Adrenal gland (tissue), 12 donors: ENCODE results near the gene CCDC187. TPM values are rescaled to one million over a fixed set of nuclear protein-coding genes. Genes with fewer than 3 reads are reported as not detected.

Experiments
- DNase-seq, 7 donors: peaks; one replicate each; pipeline ENCODE4 v3.0.0-alpha.2; 2019 to 2020
- H3K27ac ChIP-seq, 5 donors: fragments of 200-600 bp; sonication (generic) in 4 of 5; 1 replicate in 3 of 5; 2 replicates in 2 of 5; pipeline versions ENCODE4 v1.5.1 to v1.8.0; 2016 to 2020; ENCODE audit warnings: mild to moderate bottlenecking in 1 of 5
- H3K27me3 ChIP-seq: fragments of 200-600 bp; 2 replicates; pipeline ENCODE4 v1.8.0; 2021
- H3K36me3 ChIP-seq, 2 donors: fragments of 200-600 bp; replicated peaks in 1 of 2; 1 replicate in 1 of 2; 2 replicates in 1 of 2; pipeline versions ENCODE4 v1.5.1 to v1.8.0; 2018 to 2022
- H3K4me1 ChIP-seq, 2 donors: fragments of 200-600 bp; replicated peaks in 1 of 2; 1 replicate in 1 of 2; 2 replicates in 1 of 2; pipeline versions ENCODE4 v1.5.1 to v1.8.0; 2018 to 2021
- H3K4me3 ChIP-seq, 4 donors: fragments of 200-600 bp; sonication (generic) in 3 of 4; one replicate each; pipeline ENCODE4 v1.5.1; 2016 to 2018
- H3K9me3 ChIP-seq, 3 donors: fragments of 200-600 bp; sonication (generic) in 1 of 3; replicated peaks in 1 of 3; 1 replicate in 2 of 3; 2 replicates in 1 of 3; pipeline versions ENCODE4 v1.5.1 to v1.8.0; 2016 to 2021
- POLR2A ChIP-seq, 2 donors: fragments of 450-650 bp; IDR thresholded peaks; one replicate each; pipeline ENCODE4 v1.6.1; 2017; ENCODE audit warnings: antibody characterized with exemption in 2 of 2, mild to moderate bottlenecking in 2 of 2, moderate library complexity in 1 of 2
- WGBS, 4 donors: extraction: QIAGEN DNeasy Blood & Tissue Kit in 2 of 4; methylation state at CpG; one replicate each; pipeline versions ENCODE4 v1.1.5 to v1.1.7; 2013 to 2017; 5-methylcytosine and 5-hydroxymethylcytosine counted together
- intact Hi-C, 2 donors: fragments of 100-400 bp; cut with DNase I; formaldehyde crosslinking; loops; one replicate each; pipeline versions ENCODE4 v1.14.1 to v1.15.0; 2022 to 2023
- polyA plus RNA-seq, 3 donors: library from polyadenylated mRNA; stranded (reverse); fragments of 200-250 nt in 2 of 3; fragments of 350-450 nt in 1 of 3; fragmentation: Illumina TruSeq in 1 of 3; extraction: RNeasy Lipid Tissue Mini Kit (QIAGEN cat#74804) in 1 of 3; gene quantifications; one replicate each; pipeline ENCODE4 v1.2.3, GENCODE V29; 2013 to 2014
- total RNA-seq, 9 donors: library from RNA; depleted of rRNA in 4 of 9; stranded (reverse); fragments of >200 nt in 4 of 9; fragments of 120-200 nt in 1 of 9; fragmentation: NEBNext Ultra II Directional in 1 of 9; extraction: Animal tissue kit (Norgen Biotek cat#: 25700) in 1 of 9; gene quantifications; one replicate each; pipeline versions ENCODE4 v1.1.0 to v1.2.4, GENCODE V29; 2013 to 2023
- TF ChIP-seq, protein P1 (sequence below), 6 experiments: fragments of 450-650 bp in 4 of 6; fragments of 200-600 bp in 2 of 6; sonication (generic) in 1 of 6; IDR thresholded peaks; 1 replicate in 5 of 6; 2 replicates in 1 of 6; pipeline versions ENCODE4 v1.5.1 to v1.8.0; 2016 to 2021; ENCODE audit warnings: antibody characterized with exemption in 6 of 6, mild to moderate bottlenecking in 2 of 6, moderate library complexity in 1 of 6
- donor health status: healthy with polysubstance abuse.
- donor health status: Bipolar disorder and iron deficiency.
- donor health status: DM: yes; HTN: yes; CAD: no.
- donor health status: DM: no; HTN: no; CAD: no.
- donor health status: DM: no; HTN: no; CAD: no.
- donor health status: DM: yes; HTN: yes; CAD: no.

The CCDC187 gene
- total and polyA plus RNA-seq, 12 donors, result under 0.01 to 0.44 (median 0.08) TPM; not detected in 1

DNA sequence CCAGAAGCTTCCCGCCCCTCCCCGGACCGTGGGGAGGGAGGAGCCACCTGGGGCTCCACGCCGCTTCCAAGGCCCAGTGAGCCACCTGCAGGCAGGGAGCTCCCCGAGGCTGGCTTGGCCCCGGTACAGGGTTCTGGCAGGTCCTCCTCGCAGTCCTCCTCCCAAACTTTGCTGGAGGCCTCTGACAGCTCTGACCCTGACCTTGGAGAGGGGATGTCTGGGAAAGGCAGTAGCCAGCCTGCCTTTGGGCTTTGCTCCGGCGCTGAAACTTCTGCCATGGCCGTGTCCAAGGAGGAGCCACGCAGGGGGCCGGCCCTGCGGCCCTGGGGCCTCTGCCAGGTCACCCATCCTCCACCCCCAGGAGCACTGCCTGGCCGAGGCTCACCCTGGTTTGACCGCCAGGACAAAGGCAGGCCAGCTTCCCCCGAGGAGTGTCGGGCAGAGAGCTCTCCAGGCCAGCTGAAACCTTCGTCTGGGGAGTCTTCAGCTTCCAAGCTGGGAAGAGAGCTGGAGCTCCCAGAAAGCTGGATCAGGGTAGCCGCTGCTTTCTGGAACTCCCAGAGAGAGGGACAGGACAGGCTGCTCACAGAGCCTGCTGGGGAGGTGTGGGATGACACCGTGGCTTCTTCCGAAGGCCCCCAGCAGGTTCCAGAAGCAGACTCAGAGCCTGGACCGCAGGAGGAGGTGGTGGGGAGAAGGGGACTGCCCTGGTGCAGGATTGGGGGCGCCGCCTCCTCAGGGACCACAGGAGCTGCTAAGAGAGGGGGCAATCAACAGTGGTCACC, 49.3 kb downstream of the CCDC187 start:
- Histone ChIP-seq H3K4me3 (no peak overlapping the region), H3K27me3 (no peaks in the 10 kb centered on the region), H3K27ac (peak overlapping the region; percentile 25 to 85 (median 69)), H3K9me3 (no peaks in the 10 kb centered on the region), H3K4me1 (peaks cover 23 to 33% of the 10 kb centered on the region in 2 donors), H3K36me3 (no peaks in the 10 kb centered on the region)
- intact Hi-C loops, result no loop called here
- peak in 1 of 2 donors; percentile 23 for TF ChIP-seq POLR2A (IDR thresholded peaks at IDR 0.05)
- TF ChIP-seq, protein P1, sequence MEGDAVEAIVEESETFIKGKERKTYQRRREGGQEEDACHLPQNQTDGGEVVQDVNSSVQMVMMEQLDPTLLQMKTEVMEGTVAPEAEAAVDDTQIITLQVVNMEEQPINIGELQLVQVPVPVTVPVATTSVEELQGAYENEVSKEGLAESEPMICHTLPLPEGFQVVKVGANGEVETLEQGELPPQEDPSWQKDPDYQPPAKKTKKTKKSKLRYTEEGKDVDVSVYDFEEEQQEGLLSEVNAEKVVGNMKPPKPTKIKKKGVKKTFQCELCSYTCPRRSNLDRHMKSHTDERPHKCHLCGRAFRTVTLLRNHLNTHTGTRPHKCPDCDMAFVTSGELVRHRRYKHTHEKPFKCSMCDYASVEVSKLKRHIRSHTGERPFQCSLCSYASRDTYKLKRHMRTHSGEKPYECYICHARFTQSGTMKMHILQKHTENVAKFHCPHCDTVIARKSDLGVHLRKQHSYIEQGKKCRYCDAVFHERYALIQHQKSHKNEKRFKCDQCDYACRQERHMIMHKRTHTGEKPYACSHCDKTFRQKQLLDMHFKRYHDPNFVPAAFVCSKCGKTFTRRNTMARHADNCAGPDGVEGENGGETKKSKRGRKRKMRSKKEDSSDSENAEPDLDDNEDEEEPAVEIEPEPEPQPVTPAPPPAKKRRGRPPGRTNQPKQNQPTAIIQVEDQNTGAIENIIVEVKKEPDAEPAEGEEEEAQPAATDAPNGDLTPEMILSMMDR (IDR thresholded peaks at IDR 0.05), result peak in 3 of 6 experiments; percentile 27 to 35 (median 30)
- 37 to 71% (median 41%) methylated on average over 6 to 25 of the region's 25 CpGs for WGBS, 4 donors
- peak; percentile 71 to 91 (median 82) for DNase-seq

DNA sequence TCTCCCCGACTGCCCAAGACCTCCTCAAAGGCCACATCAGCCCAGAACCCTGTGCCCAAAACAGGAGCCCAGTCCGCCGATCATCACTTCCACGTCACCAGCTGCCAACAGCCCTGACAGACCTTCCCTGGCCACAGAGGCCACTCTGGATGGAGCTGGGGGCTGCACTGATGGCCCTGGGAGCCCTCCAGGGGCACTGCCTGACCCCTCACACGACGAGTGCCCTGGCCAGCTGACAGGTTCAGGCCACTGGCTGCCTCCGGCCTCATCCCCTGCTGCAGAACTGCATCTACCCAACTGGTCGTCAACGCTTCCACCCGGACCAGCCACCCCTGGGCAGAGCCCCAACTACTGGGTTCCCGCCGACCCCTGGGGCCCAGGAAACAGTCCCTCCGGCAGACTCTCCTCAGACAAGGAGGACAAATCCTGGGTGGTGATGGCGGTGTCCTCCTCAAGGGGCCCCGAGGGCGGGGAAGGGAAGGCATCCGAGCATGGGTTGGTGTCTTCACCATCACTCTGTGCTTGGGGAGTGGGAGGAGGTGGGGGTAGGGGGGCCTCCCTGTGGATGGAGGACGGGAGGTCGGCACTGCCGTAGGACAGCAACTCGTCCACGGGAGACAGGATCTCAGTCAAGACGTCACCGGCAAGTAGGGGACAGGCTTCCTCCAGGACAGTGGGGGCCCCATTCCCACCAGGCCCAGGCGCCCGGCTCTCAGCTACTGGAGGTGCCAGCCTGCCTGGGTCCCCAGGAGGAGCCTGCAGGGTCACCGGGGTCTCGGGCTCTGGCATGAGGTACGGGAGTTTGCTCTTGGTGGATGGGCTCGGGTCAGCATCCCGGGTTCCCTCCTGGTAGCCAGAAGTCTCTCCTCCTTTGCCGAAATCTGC, 50.4 kb downstream of the CCDC187 start:
- DNase-seq, result no peak
- 86 to 92% (median 88%) methylated on average over 19 to 32 of the region's 32 CpGs for WGBS, 4 donors
- intact Hi-C loops, result no loop called here
- no peaks in the 10 kb centered on the region for H3K27me3 ChIP-seq
- peaks cover 23 to 37% of the 10 kb centered on the region in 2 donors for H3K4me1 ChIP-seq
- no peaks in the 10 kb centered on the region for H3K36me3 ChIP-seq
- no peak for TF ChIP-seq POLR2A (IDR thresholded peaks at IDR 0.05)
- TF ChIP-seq, protein P1 (IDR thresholded peaks at IDR 0.05), result no peak
- H3K9me3 ChIP-seq, result no peaks in the 10 kb centered on the region
- peak overlapping the region in 3 of 5 donors; percentile 69 to 85 (median 84) for H3K27ac ChIP-seq
- no peak overlapping the region for H3K4me3 ChIP-seq

DNA sequence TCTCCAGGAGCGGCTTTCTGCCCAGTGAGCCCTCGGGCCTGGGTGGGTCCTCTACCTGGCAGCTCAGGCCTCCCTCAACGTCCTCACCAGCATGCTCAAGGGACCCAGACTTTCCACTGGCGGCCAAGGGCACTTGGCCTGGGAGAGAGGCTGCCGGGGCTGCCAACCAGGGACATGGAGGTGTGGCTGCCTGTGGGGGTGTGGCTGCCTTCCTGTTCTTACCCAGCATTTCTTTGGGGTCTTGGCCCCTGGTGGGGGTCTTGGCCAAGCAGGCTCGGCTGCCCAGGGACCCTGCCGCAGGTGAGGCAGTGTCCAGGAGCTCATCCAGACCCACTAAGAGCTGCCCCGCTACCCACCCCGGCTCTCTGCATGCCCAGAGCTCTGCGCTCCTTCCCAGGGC, 51.0 kb downstream of the CCDC187 start:
- intact Hi-C loops, result no loop called here
- TF ChIP-seq POLR2A (IDR thresholded peaks at IDR 0.05), result no peak
- TF ChIP-seq, protein P1 (IDR thresholded peaks at IDR 0.05), result no peak
- 77 to 94% (median 84%) methylated on average over 5 to 10 of the region's 10 CpGs for WGBS, 4 donors
- Histone ChIP-seq H3K4me3 (no peak overlapping the region), H3K9me3 (no peaks in the 10 kb centered on the region), H3K36me3 (no peaks in the 10 kb centered on the region), H3K27ac (no peak overlapping the region), H3K27me3 (no peaks in the 10 kb centered on the region), H3K4me1 (peaks cover 23 to 37% of the 10 kb centered on the region in 2 donors)
- DNase-seq, result no peak

DNA sequence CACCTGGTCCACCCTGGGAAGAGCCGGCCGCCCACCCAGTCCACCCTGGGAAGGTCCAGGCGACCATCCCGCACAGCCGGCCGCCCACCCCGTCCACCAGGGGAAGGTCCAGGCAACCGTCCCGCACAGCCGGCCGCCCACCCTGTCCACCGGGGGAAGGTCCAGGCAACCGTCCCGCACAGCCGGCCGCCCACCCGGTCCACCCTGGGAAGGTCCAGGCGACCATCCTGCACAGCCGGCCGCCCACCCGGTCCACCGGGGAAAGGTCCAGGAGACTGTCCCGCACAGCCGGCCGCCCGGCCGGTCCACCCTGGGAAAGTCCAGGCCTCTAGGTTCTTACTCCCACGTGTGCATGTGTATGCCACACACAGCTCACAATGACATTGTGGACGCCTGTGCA, 51.6 kb downstream of the CCDC187 start:
- no peaks in the 10 kb centered on the region for H3K36me3 ChIP-seq
- WGBS, 4 donors, result 89 to 94% (median 93%) methylated on average over 12 to 29 of the region's 29 CpGs

More for the DNA sequence above, 51.6 kb downstream of the CCDC187 start:
- TF ChIP-seq, protein P1 (IDR thresholded peaks at IDR 0.05), result no peak
- no peak for TF ChIP-seq POLR2A (IDR thresholded peaks at IDR 0.05)
- intact Hi-C loops, result no loop called here
- no peak overlapping the region for H3K27ac ChIP-seq
- H3K27me3 ChIP-seq, result no peaks in the 10 kb centered on the region
- peaks cover 23 to 37% of the 10 kb centered on the region in 2 donors for H3K4me1 ChIP-seq
- H3K9me3 ChIP-seq, result no peaks in the 10 kb centered on the region
- H3K4me3 ChIP-seq, result no peak overlapping the region
- DNase-seq, result no peak
